HEK293T (cell line): Measurements from ENCODE around the gene PKP2.

Experiments used
- FOXM1 ChIP-seq: fragments of 450-650 bp; IDR thresholded peaks from 2 replicates; pipeline ENCODE4 v1.6.1; 2017; ENCODE audit warnings: mild to moderate bottlenecking, borderline replicate concordance
- SP1 ChIP-seq: fragments of 450-650 bp; IDR thresholded peaks from 2 replicates; pipeline ENCODE4 v1.6.1; 2017

DNA sequence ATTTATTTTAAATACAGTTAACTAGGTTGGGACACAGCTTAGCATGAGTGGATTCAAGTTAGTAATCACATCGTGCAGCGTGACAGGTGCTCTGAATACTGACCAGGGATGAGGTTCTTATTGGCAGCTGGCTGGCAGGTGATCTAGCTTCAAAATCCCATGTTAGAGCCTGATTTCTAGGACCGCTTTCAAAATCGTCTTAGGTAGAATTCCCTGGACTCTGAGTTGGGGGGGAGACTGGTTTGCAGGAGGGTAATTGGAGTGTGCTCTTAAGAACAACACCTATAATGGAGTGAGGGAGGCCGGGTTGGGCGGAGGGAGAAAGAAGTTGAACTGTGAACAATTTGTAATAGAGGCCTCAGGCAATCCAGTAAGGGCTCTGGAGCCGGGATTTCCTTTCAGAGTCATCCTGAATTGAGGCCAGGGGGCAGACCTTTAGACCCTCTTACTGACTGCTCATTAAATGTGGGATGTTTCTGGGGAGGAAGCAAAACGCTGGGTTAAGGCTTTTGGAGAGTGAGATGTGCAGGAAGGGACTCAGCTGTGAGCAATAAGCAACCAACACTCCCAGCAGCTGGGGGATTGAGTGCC is 140.0 kb downstream of the PKP2 start:
- TF ChIP-seq FOXM1 (no peak), SP1 (no peak)
